ENCODE results near the gene CCDC63. TPM values are rescaled to one million over a fixed set of nuclear protein-coding genes. Genes with fewer than 3 reads are reported as not detected.

The CCDC63 gene
- total and polyA plus RNA-seq, 2 donors (not counting 3 experiments of a cell fraction or from before 2014, with no cell fraction given), result not detected

DNA sequence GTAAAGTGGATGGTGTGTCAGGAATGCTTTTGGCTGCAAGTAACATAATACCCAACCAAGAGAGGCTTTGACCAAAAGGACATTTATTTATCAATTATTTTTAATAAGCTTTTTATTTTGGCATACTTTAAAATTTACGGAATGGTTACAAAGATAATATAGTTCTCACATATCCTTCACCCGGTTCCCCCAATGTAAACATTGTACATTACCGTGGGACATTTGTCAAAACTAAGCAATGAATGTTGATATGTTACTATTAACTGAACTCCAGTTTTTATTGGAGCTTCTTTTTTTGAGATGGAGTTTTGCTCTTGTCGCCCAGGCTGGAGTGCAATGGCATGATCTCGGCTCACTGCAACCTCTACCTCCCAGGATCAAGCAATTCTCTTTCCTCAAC, 23.0 kb downstream of the CCDC63 start:
- no peak overlapping the region for H3K9ac ChIP-seq (replicated peaks; ENCODE audit: extremely low read depth, insufficient read depth, low read length)
- POLR2A ChIA-PET, result no interaction called here
- CTCF ChIA-PET, result interaction anchor here (1.1 to 2.3 kb wide), 2 partner anchors 18 to 429 kb away, joined by 3 to 7 read pairs; no protein-coding TSS in a partner anchor
- no peak overlapping the region for H2AFZ ChIP-seq (ENCODE audit: low read depth, low read length)
- no peaks in the 10 kb centered on the region for H3K9me1 ChIP-seq (replicated peaks; ENCODE audit: control insufficient read depth, extremely low read depth, insufficient read depth, low read length)
- no TSS peak for BruUV-seq (replicated peaks)
- TF ChIP-seq, protein P1, sequence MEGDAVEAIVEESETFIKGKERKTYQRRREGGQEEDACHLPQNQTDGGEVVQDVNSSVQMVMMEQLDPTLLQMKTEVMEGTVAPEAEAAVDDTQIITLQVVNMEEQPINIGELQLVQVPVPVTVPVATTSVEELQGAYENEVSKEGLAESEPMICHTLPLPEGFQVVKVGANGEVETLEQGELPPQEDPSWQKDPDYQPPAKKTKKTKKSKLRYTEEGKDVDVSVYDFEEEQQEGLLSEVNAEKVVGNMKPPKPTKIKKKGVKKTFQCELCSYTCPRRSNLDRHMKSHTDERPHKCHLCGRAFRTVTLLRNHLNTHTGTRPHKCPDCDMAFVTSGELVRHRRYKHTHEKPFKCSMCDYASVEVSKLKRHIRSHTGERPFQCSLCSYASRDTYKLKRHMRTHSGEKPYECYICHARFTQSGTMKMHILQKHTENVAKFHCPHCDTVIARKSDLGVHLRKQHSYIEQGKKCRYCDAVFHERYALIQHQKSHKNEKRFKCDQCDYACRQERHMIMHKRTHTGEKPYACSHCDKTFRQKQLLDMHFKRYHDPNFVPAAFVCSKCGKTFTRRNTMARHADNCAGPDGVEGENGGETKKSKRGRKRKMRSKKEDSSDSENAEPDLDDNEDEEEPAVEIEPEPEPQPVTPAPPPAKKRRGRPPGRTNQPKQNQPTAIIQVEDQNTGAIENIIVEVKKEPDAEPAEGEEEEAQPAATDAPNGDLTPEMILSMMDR (IDR thresholded peaks at IDR 0.05; ENCODE audit: extremely low read depth in 1 of 2, insufficient read depth in 1 of 2, low read depth in 1 of 2, low read length in 2 of 2), result no peak
- TF ChIP-seq GATA2 (IDR thresholded peaks at IDR 0.05; ENCODE audit: insufficient read depth, insufficient read length, low read depth, low read length), result no peak
- TF ChIP-seq FOS (IDR thresholded peaks at IDR 0.05; ENCODE audit: borderline replicate concordance, insufficient read depth, low read length), result no peak
- TF ChIP-seq POLR2A (IDR thresholded peaks at IDR 0.05; ENCODE audit: low read depth, low read length), result no peak
- TF ChIP-seq, protein P2, sequence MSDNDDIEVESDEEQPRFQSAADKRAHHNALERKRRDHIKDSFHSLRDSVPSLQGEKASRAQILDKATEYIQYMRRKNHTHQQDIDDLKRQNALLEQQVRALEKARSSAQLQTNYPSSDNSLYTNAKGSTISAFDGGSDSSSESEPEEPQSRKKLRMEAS (IDR thresholded peaks at IDR 0.05; ENCODE audit: insufficient read depth, insufficient read length), result no peak
- no peak for TF ChIP-seq JUN (IDR thresholded peaks at IDR 0.05; ENCODE audit: borderline replicate concordance, insufficient read depth, insufficient read length, low read depth)
- TF ChIP-seq EZH2 (IDR thresholded peaks at IDR 0.05; ENCODE audit: borderline replicate concordance, low read depth, low read length, severe bottlenecking), result no peak
- no peak for TF ChIP-seq POLR2AphosphoS5 (IDR thresholded peaks at IDR 0.05; ENCODE audit: insufficient read depth, low read depth, low read length)
- no peak for TF ChIP-seq MYC (IDR thresholded peaks at IDR 0.05; ENCODE audit: low read depth, low read length)
- dilution Hi-C loops (cut with MboI; ENCODE audit: extremely low pct_ligation_motif_present, low sequenced_read_pairs), result no loop called here
- DNase-seq (ENCODE audit: low read depth, low spot score) (no peak), FAIRE-seq (no peak)
- H3K79me2 ChIP-seq (ENCODE audit: control insufficient read depth, insufficient read depth, low read length), result no peaks in the 10 kb centered on the region
- H3K27ac ChIP-seq (ENCODE audit: insufficient read depth, low read depth, low read length), result no peak overlapping the region
- no peaks in the 10 kb centered on the region for H3K36me3 ChIP-seq (ENCODE audit: control insufficient read depth in 2 of 2, extremely low read depth in 1 of 2, insufficient read depth in 2 of 2, low read length in 2 of 2)
- intact Hi-C loops (cut with micrococcal nuclease), result no loop called here
- H3K27me3 ChIP-seq (ENCODE audit: control insufficient read depth in 2 of 2, insufficient read depth in 2 of 2, low read length in 2 of 2), result peaks cover 1 to 3% of the 10 kb centered on the region in 2 experiments
- no peaks in the 10 kb centered on the region for H3K9me3 ChIP-seq (replicated peaks; ENCODE audit: control insufficient read depth, insufficient read depth, low read length)
- H4K20me1 ChIP-seq (replicated peaks; ENCODE audit: control insufficient read depth, extremely low read depth, insufficient read depth, low read length), result no peaks in the 10 kb centered on the region
- H3K4me1 ChIP-seq (ENCODE audit: control insufficient read depth, extremely low read depth, insufficient read depth, low read length), result no peaks in the 10 kb centered on the region
- no peak overlapping the region for H3K4me2 ChIP-seq (ENCODE audit: insufficient read depth, low read length)
- H3K4me3 ChIP-seq (replicated peaks in 1 of 3; ENCODE audit: insufficient read depth in 1 of 3, low read depth in 1 of 3, low read length in 3 of 3), result no peak overlapping the region

Measured in endothelial cell of umbilical vein (primary cell).